ENCODE data around the gene BTLA.

DNA sequence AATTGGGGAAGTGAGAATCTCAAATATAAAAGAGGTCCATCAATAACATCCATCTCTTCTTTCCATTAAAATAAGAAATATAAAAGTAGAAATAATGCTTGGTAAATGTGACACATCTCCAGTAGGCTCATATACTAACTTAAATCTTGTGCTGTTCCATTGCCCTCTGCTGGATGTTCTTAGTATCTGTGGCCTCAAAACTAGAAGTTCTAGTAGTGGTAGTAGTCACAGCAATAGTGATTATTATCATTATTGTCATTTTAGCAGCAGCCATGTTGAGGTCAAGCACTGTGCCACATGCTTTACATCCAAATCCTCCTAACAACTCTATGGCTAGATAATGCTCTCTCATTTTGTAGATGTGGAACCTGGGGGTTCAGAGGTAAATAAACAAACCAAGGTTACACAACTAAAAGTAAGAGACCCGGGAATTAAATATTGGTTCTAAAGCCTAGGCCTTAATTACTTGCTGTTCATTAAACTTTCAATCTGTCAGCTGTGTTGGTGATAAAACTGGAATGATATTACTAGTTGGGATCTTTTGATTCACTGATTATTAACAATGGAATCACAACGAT lies 20.2 kb upstream of the BTLA start:
- TF ChIP-seq, protein P1, sequence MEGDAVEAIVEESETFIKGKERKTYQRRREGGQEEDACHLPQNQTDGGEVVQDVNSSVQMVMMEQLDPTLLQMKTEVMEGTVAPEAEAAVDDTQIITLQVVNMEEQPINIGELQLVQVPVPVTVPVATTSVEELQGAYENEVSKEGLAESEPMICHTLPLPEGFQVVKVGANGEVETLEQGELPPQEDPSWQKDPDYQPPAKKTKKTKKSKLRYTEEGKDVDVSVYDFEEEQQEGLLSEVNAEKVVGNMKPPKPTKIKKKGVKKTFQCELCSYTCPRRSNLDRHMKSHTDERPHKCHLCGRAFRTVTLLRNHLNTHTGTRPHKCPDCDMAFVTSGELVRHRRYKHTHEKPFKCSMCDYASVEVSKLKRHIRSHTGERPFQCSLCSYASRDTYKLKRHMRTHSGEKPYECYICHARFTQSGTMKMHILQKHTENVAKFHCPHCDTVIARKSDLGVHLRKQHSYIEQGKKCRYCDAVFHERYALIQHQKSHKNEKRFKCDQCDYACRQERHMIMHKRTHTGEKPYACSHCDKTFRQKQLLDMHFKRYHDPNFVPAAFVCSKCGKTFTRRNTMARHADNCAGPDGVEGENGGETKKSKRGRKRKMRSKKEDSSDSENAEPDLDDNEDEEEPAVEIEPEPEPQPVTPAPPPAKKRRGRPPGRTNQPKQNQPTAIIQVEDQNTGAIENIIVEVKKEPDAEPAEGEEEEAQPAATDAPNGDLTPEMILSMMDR (IDR thresholded peaks at IDR 0.05) = peak; percentile 48 to 85 (median 72)
- TF ChIP-seq POLR2A (IDR thresholded peaks at IDR 0.05) = no peak
